Measurements from ENCODE around the gene PITPNC1.

DNA sequence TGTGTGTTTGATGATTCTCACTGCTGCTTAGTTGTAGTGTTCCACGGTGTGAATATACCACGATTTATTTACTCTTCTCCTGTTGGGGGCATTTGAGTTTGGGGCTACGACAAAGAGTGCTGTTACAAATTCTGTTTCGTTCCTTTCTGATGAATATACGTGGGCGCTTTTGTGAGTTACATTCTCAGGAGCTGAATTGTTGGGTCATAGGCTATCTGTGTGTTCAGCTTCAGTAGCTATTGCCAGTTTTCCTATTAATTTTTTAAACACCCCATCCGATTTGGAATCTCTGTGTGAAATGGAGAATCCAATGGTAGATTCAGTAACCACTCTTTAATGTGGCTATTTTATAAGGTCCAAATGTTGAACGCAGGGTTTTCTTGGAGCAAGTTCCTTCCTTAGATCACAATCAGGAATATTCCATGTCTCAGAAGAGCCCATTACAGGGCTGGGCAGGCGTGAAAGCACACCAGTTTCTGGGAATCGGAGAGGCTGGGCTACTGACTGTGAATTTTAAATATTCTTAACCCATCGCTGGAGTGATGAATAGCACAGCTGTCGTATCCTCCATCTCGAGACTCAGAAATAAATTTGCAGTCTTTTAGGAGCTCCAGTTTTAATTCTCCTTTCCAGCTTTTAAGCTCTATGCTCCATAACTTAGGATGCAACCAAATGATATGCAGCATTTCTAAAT lies 115.9 kb downstream of the PITPNC1 start:
- TF ChIP-seq, protein P1, sequence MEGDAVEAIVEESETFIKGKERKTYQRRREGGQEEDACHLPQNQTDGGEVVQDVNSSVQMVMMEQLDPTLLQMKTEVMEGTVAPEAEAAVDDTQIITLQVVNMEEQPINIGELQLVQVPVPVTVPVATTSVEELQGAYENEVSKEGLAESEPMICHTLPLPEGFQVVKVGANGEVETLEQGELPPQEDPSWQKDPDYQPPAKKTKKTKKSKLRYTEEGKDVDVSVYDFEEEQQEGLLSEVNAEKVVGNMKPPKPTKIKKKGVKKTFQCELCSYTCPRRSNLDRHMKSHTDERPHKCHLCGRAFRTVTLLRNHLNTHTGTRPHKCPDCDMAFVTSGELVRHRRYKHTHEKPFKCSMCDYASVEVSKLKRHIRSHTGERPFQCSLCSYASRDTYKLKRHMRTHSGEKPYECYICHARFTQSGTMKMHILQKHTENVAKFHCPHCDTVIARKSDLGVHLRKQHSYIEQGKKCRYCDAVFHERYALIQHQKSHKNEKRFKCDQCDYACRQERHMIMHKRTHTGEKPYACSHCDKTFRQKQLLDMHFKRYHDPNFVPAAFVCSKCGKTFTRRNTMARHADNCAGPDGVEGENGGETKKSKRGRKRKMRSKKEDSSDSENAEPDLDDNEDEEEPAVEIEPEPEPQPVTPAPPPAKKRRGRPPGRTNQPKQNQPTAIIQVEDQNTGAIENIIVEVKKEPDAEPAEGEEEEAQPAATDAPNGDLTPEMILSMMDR (IDR thresholded peaks at IDR 0.05; ENCODE audit: poor library complexity, severe bottlenecking) = no peak
- TF ChIP-seq TAF1 (IDR thresholded peaks at IDR 0.05; ENCODE audit: low read depth) (no peak), RAD21 (conservative IDR thresholded peaks at IDR 0.05) (no peak)

Data from neural cell (in vitro differentiated cells).